WI38 (cell line): ENCODE results near the gene NRG3.

Experiments
- H3K4me3 ChIP-seq: 2 replicates; pipeline ENCODE4 v1.5.1; 2011; ENCODE audit warnings: low read depth, mild to moderate bottlenecking, control low read depth, low read length
- TF ChIP-seq, protein P1 (sequence below): IDR thresholded peaks from 2 replicates; pipeline ENCODE4 v1.5.1; 2012; ENCODE audit warnings: low read depth, mild to moderate bottlenecking, control low read depth, low read length

NRG3 gene

GRCh38 chr10:82192665-82193064 lies 317.7 kb downstream of the NRG3 start:
- TF ChIP-seq, protein P1, sequence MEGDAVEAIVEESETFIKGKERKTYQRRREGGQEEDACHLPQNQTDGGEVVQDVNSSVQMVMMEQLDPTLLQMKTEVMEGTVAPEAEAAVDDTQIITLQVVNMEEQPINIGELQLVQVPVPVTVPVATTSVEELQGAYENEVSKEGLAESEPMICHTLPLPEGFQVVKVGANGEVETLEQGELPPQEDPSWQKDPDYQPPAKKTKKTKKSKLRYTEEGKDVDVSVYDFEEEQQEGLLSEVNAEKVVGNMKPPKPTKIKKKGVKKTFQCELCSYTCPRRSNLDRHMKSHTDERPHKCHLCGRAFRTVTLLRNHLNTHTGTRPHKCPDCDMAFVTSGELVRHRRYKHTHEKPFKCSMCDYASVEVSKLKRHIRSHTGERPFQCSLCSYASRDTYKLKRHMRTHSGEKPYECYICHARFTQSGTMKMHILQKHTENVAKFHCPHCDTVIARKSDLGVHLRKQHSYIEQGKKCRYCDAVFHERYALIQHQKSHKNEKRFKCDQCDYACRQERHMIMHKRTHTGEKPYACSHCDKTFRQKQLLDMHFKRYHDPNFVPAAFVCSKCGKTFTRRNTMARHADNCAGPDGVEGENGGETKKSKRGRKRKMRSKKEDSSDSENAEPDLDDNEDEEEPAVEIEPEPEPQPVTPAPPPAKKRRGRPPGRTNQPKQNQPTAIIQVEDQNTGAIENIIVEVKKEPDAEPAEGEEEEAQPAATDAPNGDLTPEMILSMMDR, result no peak
- H3K4me3 ChIP-seq, result no peak overlapping the region

GRCh38 chr10:82194419-82194818 lies 319.4 kb downstream of the NRG3 start:
- H3K4me3 ChIP-seq, result no peak overlapping the region
- TF ChIP-seq, protein P1, result no peak

- TF ChIP-seq, protein P1, result no peak
Observed at GRCh38 chr10:82206831-82207230, 331.8 kb downstream of the NRG3 start.

DNA sequence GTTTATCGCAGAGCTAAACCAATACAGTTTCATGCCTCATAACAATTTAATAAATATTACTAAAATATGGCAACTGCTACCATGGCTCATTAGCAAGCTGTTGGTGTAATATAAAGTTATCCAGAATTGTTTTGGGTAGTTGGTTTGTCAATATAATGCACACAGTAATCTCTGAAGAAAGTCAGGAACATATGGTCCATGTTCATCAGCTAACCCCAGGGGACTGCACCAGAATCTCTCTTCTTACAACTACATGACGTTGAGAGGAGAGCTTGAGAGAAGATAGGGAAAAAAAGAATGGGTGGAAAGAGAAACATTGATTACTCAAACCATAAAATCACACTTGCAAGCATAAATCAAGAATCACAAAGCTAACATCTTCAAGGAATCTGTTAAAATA lies 333.7 kb downstream of the NRG3 start:
- TF ChIP-seq, protein P1, result no peak
- no peak overlapping the region for H3K4me3 ChIP-seq

More at GRCh38 chr10:82206831-82207230, 331.8 kb downstream of the NRG3 start:
- no peak overlapping the region for H3K4me3 ChIP-seq

GRCh38 chr10:82210331-82210730 lies 335.3 kb downstream of the NRG3 start:
- TF ChIP-seq, protein P1, result no peak
- H3K4me3 ChIP-seq, result no peak overlapping the region

- TF ChIP-seq, protein P1, result no peak
Observed at GRCh38 chr10:82211346-82211745, 336.4 kb downstream of the NRG3 start.

DNA sequence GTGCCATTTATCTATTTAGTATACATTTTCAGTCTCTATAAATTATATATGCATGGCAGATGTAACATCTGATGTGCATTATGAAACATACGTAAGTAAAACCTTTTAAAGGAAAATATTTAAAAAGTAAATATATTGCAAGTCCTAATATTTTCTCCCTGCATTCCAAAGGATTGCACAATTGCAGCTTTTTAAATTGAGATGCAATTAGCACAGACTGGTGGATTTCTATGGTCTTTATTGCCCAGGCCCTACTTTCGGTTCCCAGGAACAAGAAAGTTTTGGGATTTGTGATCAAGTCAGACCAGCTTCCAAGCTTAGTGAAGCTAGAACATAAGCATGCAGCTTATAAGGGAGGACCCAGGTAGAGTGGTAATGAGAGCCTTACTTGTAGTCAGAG lies 337.8 kb downstream of the NRG3 start:
- H3K4me3 ChIP-seq, result no peak overlapping the region
- TF ChIP-seq, protein P1, result no peak

More at GRCh38 chr10:82211346-82211745, 336.4 kb downstream of the NRG3 start:
- H3K4me3 ChIP-seq, result no peak overlapping the region
